GM21526 (cell line): Measurements from ENCODE around the gene PRKAA1.
"Not testable (repeated sequence)": the region's sequence is repeated elsewhere in the genome, so short reads cannot be mapped to it uniquely, and the experiment has no call there.

Experiments used
- ATAC-seq: cut with Tn5 transposase; IDR thresholded peaks from one replicate; pipeline ENCODE4 v1.9.1; 2021; ENCODE audit warnings: moderate library complexity; ENCODE audit not compliant: unreplicated experiment, low FRiP score

PRKAA1 gene

DNA sequence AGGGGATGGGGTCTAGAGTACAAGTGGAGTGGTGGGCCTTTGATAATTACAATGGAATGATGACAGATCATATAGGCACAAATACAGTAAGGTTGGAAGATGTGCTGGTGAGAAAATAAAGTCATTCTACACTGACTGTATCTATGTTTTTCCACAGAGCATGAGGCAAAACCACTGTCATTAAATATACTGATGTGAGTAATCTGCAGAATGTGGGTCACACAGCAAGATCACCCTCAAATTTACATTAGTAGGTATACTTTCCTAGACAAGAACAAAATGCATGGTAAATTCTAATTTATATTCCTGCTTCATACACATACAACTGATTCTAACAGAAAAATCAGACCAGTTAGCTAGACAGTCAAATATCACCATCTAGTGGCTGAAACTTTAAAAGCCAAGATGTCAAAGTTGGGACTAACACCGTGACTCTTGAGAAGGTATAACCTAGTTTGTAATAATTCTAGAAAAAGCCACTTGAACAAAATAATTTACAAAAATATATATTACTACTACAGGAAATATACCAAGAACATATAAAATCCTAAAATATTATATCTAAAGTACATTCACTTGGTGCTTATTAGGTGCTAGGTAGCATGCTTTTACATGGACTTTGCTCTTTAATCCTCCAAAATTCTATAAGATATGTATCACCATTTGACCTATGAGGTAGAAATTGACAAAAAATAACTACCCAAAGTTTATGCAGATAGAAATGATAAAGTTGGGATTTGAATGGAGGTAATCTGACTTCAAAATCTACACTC is 61.9 kb downstream of the PRKAA1 start:
- ATAC-seq = no peak

DNA sequence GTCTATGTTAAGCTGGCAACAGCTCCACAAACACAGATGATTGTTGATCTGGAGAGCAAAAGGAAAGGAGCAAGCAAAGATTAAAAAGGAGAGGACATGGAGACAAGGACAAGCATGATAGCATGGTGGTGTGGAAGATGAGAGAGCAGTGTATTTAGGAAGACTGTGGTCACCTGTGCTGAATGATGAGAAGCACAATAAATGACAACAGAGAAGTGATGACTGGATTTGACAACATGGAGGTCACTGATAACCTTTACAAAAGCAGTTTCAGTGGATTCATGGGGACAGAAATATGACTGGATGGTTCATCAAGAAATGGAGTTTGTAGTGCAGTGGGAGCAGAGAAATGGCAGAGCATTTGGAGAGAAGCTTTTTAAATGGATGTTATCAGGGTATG is 62.6 kb downstream of the PRKAA1 start:
- ATAC-seq = no peak

DNA sequence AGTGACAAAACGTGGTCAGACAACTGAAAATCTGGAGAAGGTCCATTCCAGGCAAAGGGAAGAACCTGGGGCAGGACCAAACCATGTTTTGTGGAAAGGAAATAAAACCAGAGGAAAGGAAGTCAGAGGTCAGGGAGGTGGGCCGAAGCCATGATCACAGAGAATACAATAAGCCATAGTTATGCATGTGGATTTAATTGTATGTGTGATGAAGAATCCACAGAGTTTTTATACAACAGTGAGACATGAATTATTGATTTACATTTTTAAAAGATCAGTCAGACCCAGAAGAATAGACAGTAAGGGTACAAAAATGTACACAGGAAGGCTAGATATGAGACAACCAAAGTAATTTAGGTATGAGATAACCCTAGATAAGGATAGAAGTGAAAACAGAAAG is 63.2 kb downstream of the PRKAA1 start:
- no peak for ATAC-seq

DNA sequence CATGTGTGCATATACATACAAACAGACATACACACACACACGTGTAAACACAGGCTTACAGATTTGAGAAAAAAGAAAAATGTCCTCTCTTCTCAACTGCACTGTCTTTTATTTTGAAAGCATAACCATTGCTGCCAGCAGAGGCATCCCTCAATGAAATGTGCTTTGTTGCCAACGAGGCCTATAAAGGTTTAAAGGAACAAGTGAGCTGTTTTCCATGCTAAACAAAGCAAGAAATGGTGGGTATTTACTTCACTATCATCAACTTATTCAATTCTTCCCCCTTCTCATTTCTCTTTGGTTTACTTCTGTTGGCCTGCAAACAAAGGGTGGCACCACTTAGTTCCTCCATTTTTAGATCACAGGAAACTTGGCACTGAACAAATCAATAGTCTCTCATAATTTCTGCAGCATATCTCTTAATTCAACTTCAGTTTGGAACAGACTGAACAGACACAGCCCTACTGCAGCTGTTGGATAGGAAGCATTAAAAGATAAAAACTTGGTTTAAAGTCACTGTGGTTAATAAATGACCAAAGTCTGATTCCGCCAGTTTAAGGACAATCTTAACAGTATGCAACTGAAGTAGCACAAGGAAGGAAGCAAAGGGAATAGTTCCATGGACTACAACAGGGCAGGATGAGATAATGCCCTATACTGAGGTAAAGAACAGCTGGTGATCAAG is 64.2 kb downstream of the PRKAA1 start:
- ATAC-seq = no peak

DNA sequence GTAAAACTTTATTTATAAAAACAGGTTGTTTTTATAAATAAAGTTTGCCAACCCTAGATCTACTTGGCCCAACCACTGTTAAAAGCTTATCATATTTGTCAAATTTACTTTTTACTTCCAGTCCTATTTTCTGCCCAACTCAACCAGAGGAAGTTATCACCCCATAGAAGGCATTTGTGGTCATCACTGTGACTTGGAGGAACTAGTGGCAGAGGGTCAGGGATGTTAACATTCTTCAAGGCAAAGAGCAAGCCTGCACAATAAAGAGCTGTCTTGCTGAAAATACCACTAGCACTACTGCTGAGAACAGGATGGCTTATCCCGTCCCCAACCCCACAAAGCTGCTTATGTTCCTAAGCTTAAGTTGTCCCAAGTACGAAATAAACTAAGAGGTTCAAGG is 64.7 kb downstream of the PRKAA1 start:
- ATAC-seq = no peak

DNA sequence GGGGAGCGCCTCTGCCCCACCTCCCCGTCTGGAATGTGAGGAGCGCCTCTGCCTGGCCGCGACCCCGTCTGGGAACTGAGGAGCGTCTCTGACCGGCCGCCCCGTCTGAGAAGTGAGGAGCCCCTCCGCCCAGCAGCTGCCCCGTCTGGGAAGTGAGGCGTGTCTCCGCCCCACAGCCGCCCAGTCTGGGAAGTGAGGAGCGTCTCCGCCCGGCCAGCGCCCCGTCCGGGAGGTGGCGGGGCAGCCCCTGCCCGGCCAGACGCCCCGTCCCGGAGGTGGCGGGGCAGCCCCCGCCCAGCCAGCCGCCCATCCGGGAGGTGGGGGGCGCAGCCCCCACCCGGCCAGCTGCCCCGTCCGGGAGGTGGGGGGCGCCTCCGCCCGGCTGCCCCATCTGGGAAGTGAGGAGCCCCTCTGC is 75.7 kb downstream of the PRKAA1 start:
- not testable (repeated sequence) for ATAC-seq

DNA sequence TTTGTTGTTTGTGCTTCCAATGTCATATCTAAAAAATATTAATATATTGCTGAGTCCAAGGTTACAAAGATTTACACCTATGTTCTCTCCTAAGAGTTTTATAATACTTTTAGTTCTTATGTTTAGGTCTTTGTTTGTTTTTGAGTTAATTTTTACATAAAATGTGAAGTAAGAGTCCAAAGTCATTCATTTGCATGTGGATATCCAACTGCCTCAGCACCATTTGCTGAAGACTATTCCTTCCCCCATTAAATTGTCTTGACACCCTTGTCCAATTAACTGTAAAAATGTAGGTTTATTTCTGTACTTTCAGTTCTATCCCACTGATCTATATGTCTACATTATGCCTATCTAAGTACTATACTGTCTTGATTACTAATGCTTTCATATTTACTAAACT is 78.1 kb downstream of the PRKAA1 start:
- no peak for ATAC-seq

DNA sequence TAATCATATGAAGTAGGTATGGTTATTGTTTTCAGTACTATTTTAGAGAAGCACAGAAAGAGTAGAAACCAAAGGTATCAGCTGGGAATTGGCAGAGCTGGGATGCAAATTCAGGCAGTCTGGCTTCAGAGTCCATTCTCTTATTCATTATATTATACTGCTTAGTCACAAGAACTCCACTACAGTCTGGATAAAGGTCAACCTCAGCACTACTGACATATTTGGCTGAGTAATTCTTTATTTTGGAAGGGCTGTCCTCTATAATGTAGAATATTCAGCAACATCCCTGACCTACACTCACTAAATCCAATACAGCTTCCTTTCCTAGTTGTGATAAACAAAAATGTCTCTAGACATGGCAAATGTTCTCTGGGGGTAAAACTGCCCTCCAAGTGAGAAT is 80.9 kb downstream of the PRKAA1 start:
- ATAC-seq = no peak

DNA sequence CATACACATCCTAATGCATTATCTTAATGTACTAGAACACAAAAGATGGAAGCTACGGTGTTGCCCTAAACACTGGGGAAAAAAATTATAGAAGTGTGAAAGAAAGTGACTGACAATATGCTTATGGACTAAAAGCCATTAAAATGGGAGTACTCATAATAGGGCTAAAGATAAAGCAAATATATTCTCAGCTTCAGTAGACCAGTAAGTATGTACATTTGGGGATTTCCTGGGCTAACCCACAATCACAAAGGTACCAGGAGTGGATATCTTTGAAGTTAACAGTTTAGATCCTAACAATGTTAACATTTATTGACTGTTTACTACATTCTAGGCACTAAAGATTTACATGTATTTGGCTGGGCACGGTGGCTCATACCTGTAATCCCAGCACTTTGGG is 81.6 kb downstream of the PRKAA1 start:
- ATAC-seq = no peak

DNA sequence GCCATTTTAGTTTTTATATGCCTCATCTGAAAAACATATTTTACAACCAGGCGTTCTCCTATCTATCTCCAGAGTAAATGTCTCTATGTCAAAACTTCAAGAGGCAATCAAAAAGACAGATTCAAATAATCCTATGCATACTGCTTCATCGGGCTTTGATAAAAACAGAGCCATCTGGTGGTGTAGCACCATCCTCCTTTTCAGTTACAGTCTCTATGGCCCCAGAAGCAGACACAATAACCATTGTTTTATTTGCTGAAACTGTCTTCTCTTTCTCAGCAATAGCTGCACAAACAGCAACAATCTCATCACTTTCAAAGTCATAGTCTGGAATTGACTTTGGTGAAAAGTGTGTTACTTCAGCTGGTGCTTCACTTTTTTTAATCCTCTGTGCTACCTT is 82.2 kb downstream of the PRKAA1 start:
- no peak for ATAC-seq

DNA sequence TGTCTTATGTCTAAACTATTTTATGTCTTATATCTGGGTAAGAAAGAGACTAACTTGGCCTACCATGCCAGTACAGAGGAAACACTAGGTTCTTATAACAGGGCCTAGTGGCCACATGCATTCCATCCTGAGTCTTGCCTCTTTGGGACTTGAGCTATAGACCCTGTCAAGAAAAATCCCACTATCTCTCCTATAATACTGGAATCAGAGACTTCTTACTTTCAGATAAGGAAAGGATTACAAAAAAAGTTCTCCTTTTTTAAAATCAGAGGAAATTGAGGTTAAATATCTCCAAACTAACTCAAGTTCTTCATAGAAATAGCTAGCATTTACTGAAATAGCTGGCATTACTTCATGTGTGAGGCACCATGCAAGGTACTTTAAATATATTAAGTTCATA is 84.2 kb downstream of the PRKAA1 start:
- no peak for ATAC-seq

DNA sequence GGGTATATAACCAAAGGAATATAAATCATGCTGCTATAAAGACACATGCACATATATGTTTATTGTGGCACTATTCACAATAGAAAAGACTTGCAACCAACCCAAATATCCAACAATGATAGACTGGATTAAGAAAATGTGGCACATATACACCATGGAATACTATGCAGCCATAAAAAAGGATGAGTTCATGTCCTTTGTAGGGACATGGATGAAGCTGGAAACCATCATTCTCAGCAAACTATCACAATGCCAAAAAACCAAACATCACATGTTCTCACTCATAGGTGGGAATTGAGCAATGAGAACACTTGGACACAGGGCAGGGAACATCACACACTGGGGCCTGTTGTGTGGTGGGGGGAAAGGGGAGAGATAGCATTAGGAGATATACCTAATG is 87.6 kb downstream of the PRKAA1 start:
- ATAC-seq = not testable (repeated sequence)
